Measurements from ENCODE around the gene NECTIN2.

Gene NECTIN2

DNA sequence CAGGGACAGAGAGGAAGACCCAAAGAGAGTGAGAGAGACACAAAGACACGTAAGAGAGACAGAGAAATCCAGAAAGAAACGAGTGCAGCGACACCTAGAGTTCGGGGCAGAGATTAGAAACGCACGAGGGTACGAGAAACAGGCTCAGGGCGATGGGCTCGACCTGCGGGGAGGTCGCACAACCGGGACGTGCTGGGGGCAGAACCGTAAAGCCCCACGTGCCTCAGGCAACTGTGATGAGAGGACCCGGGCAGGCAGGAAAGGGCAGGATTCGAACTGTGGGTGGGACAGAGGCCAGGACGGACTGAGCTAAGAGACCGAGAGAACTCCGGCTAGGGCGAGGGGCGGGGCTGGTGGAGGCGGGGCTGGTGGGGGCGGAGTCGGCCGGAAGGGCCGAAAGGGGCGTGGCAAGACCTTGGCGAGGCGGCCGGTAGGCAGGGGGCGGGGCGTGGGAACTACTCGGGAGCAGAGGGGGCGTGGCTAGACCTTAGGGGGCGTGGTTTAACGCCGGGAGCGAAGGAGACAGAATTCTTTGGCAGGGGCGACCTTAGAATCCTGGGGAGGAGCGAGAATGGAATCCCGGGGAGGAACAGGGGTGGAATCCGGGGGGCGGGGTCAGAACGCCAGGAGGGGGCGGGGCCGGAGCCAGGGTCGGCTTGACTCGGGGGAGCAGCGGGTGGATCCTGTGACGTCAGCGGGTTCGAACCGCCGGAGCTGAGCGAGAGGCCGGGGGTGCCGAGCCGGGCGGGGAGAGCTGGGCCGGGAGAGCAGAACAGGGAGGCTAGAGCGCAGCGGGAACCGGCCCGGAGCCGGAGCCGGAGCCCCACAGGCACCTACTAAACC, at the start of gene NECTIN2:
TSS of gene NECTIN2 (plus strand) at position 686 of the 843 bp plus-strand sequence. CDS start 229 bp downstream, outside the sequence.
- DNase-seq (ENCODE audit: extremely low read depth in 1 of 2, low read depth in 1 of 2): peak; percentile 70 to 87

DNA sequence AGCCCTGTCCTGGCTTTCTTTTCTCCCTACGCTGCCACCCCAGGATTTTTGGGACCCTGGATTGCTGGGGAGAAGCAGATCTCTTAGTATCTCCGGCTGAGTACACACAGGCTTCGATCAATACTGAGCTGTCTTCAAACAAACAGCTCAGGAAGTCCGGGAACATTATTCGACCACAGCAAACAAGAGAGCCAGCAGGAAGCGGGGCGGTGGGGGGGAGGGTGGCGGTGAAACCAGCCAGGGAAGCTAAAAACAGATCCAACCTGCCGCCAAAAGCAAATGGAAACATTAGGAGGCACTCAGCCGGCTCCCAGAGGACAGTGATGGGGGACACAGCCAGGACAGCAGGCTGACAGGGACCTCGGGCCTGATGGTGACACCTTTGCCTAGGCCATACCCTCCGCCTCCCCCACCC, 49.4 kb upstream of the NECTIN2 start:
- DNase-seq (ENCODE audit: extremely low read depth in 1 of 2, low read depth in 1 of 2): no peak

DNA sequence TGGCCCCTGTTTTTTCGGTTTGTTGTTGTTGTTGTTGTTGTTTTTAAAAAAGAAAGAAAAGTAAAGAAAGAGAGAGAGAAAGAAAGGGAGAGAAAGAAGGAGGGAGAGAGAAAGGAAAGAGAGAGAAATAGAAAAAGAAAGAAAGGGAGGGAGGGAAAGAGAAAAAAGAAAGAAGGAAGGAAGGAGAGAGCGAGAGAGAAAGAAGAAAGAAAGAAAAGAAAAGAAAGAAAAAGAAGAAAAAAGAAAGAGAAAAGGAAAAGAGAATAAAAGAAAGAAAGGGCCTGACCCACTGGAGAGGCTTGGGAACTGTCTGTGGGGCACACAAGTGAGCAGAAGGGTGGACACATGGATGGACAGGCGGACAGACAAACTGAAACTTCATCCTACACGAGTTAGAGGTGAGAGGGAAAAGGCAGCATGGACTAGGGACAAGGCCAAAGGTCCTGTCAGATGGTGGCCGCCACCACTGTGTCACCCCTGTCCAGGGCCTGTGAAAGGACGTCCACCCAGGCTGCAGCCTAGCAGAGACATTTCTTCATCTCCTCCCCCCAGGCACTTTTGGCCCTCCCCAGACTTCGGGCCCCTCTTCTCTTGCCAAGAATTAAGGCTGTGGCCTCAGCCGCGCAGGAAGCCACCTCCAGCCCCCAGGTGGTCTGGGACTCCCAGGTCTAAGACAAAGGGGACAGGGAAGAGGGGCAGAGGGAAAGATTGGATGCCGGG, 46.3 kb upstream of the NECTIN2 start:
- DNase-seq (ENCODE audit: extremely low read depth in 1 of 2, low read depth in 1 of 2): no peak

DNA sequence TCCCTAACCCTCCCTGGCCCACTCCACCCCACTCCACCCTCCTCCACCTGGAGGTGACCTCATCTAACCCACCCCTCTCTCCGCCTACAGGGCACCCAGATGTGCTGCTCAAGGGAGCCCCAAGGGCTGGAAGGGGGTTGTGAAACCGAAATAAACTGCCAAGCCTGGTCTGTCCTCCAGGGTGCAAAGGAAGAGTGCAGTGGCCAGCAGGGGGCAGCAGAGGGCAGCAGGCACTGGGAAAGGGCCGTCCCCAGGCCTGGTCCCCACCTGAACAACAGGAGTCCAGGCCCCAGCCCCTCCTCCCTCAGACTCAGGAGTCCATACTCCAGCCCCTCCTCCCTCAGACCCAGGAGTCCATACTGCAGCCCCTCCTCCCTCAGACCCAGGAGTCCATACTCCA, 45.6 kb upstream of the NECTIN2 start:
- DNase-seq (ENCODE audit: extremely low read depth in 1 of 2, low read depth in 1 of 2): peak; percentile 61 to 73

DNA sequence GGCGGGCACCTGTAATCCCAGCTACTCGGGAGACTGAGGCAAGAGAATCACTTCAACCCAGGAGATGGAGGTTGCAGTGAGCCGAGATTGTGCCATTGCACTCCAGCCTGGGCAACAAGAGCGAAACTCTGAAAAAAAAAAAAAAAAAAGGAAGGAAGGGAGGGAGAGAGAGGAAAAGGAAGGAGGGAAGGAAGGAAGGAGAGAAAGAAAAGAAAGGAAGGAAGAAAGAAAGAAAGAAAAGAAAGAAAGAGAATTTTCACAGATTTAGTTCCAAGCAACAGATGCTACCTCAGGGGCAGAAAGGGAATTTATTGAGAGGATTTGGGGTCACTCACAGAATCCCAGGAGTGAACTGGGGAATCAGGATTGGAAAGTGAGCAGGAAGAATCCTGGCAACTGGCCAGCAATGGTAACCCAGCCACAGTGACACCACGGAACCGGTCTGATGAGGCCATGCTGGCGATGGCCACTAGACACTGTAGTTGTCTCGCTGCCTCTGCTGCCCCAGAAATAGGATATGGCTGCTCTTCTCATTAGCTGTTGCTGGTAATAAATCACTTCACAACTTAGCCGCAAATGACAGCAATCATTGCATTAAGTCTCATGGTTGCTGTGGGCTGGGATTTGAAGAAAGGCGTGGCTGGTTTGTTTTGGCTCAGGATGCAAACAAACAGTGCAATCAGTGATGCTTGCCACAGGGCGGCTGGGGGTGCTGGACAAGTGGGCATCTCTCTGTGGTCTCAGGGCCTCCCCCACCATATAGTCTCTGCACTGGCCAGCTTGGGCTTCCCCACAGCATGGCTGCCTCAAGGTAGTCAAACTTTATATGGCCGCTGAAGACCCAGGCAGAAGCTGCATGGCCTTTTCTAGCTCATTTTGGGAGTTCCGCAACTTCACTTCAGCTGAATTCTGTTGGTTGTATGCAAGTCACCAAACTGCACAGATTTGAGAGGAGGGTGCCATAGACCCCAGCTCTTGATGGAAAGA, 42.4 kb upstream of the NECTIN2 start:
- DNase-seq (ENCODE audit: extremely low read depth in 1 of 2, low read depth in 1 of 2): no peak

DNA sequence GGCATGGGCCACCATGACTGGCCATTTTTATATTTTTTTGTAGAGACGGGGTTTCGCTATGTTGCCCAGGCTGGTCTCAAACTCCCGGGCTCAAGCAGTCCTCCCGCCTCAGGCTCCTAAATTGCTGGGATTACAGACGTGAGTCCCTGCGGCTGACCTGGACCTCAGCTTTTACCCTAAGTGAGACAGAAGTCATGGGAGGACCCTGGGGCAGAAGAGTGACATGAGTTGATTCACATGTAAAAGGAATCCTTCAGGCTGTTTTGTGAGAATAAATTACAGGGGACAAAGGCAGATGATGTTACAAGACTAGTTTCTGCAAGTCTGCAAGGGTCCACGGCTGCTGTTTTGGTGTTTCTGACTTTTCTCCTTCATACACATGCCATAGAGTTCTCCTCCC, 39.8 kb upstream of the NECTIN2 start:
- no peak for DNase-seq (ENCODE audit: extremely low read depth in 1 of 2, low read depth in 1 of 2)

DNA sequence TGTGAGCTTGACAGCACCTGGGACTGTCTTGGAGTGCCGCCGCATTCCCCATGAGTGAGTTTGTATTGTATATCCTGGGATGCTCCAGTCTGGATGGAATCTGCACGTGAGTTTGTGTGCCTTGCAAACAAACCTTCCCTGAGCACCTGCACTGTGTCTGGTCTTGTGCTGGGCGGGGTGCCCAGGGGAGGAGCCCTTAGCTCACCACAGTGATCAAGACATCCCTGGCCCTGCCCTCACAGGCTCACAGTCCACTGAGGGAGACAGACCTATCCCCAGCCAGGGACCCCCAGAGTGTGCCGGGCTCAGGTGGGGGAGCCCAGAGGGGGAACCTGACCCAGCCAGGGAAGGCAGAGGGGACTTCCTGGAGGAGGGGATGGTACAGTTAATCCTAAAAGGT, 38.9 kb upstream of the NECTIN2 start:
- no peak for DNase-seq (ENCODE audit: extremely low read depth in 1 of 2, low read depth in 1 of 2)

DNA sequence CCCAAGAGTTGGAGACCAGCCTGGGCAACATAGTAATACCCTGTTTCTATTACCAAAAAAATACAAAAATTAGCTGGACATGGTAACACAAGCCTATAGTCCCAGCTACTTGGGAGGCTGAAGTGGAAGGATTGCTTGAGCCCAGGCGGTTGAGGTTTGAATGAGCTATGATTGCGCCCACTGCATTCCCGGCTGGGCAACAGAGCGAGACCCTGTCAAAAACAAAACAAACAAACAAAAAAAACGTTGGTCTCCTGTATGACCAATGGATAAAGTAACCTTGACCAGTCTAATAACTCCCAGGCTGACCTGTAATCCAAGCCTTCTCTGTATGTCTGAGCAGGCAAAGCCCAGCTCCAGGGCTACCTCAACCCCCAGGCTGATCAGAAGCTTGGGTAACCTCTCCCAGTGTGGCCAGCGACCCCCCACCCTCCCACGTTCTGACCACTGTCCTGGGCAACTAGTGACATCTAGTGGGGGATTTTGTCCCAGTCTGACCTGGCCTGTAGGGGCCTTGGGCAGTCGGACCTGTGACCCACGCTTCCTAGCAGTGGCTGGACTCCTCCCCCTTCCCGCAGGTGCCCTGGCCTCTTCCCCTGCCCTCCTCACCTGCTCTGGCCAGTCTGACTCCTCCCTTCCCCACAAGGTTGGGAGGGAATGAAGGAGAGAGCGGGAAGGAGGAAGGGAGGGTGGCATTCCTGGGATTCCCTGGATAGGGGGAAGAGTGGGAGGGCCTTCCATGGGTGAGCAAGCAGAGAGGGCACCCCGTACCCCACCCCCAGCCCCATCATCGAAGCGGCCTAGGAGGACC, 38.2 kb upstream of the NECTIN2 start:
- DNase-seq (ENCODE audit: extremely low read depth in 1 of 2, low read depth in 1 of 2): no peak

DNA sequence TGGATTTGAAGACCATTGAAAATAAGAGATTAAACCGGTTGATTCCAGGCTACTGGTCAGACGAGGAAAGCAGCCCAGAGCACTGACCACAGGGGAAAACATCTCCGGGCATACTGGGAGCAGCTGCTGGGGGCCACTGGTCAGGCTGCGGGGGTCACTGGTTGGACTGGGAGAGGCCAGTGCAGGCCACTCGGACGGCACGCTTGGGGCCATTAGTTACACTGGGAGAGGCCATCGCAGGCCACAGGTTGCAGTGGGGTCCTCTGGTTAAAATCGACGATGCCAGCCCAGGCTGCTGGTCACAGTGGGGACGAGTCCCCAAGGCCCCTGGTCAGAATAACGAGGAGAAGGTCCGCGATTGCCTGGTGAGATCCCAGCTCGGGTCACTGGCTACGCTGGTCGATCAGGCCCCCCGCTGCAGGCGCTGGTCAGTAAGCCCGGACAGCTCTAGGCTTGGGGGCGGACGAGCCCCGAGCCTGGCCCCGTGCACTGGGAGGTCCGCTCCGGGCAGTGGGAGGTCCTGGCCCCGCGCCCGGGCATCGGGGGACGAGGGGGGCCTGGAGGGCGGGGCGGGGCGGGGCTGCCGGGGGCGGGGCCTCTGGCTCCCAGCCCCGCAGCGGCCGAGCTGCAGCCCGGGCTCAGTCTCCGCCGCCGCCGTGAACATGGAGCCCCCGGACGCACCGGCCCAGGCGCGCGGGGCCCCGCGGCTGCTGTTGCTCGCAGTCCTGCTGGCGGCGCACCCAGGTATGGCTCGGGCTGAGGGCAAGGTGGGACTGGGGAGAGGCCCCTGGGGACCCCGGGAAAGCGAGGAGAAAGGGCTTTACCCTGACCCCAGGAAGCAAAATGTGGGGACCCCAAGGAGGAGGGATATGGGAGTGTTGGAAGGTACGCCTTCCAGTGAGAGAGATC, 37.4 kb upstream of the NECTIN2 start, which contains the start of gene BCAM:
TSS of gene BCAM (plus strand) at position 641 of the 909 bp plus-strand sequence. CDS start at position 663, 22 bp downstream.
- no peak for DNase-seq (ENCODE audit: extremely low read depth in 1 of 2, low read depth in 1 of 2)

DNA sequence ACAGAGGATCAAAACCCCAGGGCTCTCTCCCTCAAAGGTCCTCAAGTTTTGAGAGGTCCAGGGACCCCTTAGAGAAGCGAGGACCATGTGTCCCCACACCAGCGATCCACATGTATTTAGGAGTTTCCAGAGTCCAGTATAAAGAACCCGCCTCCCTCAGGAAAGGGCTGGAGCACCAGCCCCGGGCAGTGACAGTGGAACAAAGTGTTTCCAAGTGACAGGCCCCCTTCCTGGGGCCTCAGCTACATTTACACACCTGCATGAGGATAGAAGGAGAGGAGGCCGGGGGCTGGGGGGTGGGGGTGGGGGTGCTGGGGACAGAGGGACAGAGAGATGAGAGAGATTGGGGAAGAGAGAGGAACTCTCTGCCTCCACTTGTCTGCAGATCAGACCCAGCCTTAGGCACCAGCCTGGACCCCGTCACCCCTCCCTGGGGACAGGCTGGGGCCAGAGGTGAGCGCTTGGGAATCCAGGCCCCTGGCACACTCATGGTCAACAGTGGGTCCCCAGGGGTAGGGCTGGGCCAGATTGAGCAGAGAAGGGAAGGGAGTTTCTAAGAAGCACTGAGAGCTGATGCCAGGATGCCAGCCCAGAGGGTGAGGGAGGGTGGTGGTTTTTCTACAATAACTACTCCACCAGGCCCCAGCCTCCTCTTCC, 36.4 kb upstream of the NECTIN2 start:
- no peak for DNase-seq (ENCODE audit: extremely low read depth in 1 of 2, low read depth in 1 of 2)

DNA sequence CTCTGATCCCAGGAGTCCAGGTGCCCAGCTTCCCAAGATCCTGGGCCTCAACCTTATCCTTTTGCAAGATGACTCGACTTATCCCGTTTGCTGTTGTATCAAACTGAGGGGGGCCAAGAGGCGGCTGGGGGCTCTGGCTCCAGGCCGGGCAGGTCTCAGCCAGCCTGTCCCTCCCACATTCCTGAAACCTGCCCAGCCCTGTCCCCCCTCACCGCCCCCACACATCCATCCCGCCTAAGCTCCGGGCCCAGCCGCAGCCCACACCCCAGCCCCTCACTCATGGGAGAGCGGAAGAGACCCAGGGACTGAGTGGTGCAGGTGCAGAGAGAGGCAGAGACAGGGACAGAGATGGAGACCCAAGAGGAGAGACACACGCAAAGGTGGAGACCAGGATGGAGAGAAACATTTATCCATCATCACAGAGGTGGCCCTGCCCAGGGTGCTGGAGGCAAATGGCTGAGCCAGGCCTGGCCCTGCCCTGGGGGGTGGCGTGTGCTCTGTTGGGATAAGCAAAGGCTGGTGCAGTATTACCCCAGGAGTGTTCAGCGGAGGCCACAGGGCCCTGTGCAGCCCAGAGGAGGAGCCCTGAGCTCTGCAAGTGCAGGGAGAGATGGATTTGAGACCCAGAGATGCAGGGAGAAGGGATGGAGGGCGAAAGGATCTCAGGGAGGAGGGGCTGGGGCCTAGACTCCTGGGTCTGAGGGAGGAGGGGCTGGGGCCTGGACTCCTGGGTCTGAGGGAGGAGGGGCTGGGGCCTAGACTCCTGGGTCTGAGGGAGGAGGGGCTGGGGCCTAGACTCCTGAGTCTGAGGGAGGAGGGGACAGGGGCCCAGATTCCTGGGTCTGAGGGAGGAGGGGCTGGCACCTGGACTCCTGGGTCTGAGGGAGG, 35.6 kb upstream of the NECTIN2 start:
- DNase-seq (ENCODE audit: extremely low read depth in 1 of 2, low read depth in 1 of 2): no peak

DNA sequence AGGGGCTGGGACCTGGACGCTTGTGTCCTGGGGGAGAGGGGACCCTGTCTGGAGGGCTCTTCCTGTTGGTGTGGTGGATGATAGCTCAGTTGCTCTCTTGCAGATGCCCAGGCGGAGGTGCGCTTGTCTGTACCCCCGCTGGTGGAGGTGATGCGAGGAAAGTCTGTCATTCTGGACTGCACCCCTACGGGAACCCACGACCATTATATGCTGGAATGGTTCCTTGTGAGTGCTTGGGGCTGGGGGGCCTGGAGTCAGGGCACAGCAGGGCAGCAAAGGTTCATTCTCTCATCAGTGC, 35.0 kb upstream of the NECTIN2 start:
- no peak for DNase-seq (ENCODE audit: extremely low read depth in 1 of 2, low read depth in 1 of 2)

DNA sequence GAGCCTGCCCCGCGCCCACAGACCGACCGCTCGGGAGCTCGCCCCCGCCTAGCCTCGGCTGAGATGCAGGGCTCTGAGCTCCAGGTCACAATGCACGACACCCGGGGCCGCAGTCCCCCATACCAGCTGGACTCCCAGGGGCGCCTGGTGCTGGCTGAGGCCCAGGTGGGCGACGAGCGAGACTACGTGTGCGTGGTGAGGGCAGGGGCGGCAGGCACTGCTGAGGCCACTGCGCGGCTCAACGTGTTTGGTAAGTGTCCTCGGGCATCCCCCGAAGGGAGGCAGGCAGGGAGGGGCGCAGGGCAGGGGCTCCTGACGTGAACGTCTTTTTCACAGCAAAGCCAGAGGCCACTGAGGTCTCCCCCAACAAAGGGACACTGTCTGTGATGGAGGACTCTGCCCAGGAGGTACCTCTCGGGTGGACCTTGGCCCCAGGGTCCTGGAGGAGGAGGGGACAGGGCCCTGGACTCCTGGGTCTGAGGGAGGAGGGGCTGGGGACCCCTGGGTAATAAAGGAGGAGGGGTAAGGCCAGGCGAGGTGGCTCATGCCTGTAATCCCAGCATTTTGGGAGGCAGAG, 33.9 kb upstream of the NECTIN2 start:
- DNase-seq (ENCODE audit: extremely low read depth in 1 of 2, low read depth in 1 of 2): no peak

DNA sequence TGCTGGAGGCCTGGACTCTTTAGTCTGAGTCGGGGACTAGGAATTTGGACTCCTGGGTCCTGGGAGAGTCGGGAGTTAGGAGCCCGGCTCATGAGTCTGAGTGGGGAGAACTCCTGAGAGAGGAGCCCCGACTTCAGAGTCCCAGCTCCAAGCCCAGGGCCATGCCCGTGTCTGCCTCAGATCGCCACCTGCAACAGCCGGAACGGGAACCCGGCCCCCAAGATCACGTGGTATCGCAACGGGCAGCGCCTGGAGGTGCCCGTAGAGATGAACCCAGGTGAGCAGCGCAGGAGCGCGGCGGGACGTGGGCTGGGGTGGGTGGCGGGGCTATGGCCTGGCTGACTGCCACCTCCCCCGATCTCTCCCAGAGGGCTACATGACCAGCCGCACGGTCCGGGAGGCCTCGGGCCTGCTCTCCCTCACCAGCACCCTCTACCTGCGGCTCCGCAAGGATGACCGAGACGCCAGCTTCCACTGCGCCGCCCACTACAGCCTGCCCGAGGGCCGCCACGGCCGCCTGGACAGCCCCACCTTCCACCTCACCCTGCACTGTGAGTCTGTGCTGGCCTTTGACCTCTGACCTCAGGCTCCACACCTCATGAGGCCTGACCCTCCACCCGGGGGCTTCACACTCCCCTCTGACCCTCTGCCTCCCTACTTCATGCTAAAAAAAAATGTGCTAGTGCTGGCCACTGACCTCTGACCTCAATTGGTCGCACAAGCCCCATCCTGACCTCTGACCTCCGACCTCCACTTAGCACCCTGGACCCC, 32.8 kb upstream of the NECTIN2 start:
- DNase-seq (ENCODE audit: extremely low read depth in 1 of 2, low read depth in 1 of 2): no peak

DNA sequence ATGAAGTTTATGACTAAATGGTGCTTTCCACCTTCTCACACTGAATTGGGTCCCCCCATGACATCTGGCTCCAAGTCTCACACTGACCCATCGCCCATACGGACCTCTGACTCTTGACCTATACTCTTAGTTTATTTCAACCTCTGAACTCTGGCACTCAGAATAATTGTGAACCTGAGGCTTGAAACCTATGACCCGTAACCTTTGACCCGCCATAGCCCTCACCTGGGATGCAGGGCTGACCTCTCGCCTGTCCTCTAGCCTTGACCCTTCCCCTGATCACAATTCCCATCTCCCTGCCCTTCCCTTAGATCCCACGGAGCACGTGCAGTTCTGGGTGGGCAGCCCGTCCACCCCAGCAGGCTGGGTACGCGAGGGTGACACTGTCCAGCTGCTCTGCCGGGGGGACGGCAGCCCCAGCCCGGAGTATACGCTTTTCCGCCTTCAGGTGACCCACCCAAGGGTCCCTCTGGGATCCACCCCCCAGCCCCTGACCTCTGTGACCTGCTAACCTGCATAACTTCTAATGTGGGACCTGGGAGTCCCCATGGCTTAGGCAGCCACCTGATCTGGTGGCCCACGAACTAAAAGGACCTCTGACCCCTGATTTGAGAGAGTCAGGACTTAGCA, 32.1 kb upstream of the NECTIN2 start:
- DNase-seq (ENCODE audit: extremely low read depth in 1 of 2, low read depth in 1 of 2): no peak

DNA sequence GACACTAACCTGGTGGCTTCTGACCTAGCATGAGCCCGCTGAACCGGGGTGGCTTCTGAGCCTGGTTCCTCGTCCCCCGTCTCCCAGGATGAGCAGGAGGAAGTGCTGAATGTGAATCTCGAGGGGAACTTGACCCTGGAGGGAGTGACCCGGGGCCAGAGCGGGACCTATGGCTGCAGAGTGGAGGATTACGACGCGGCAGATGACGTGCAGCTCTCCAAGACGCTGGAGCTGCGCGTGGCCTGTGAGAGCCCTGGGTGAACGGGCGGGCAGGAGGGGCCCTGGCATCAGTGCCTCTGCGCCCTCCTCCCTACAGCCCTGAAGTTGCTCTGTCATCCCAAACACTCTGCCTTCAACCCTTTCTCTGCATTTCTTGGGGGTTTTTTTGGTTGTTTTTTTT, 31.6 kb upstream of the NECTIN2 start:
- DNase-seq (ENCODE audit: extremely low read depth in 1 of 2, low read depth in 1 of 2): no peak
